HG02623 (cell line): ENCODE measurements around the gene MARCO.

ENCODE experiments used
- ATAC-seq: cut with Tn5 transposase; IDR thresholded peaks from one replicate; pipeline ENCODE4 v1.9.1; 2021; ENCODE audit warnings: moderate library complexity; ENCODE audit not compliant: unreplicated experiment

Gene MARCO

GRCh38 chr2:118942031-118942430, at the start of gene MARCO:
Gene MARCO, plus strand, starts transcription at chr2:118942194. Its CDS starts 107 bp downstream, at chr2:118942301.
- ATAC-seq: no peak

- ATAC-seq: no peak
These were observed 48.9 kb upstream of the MARCO start for GRCh38 chr2:118893100-118893499.

- no peak for ATAC-seq
These were observed 39.5 kb upstream of the MARCO start for GRCh38 chr2:118902266-118903028.

- no peak for ATAC-seq
These were observed 39.0 kb upstream of the MARCO start for GRCh38 chr2:118903029-118903351.

- ATAC-seq: no peak
These were observed 38.2 kb upstream of the MARCO start for GRCh38 chr2:118903551-118904479.

GRCh38 chr2:118905206-118905605, 36.8 kb upstream of the MARCO start:
- no peak for ATAC-seq

GRCh38 chr2:118906186-118906585, 35.8 kb upstream of the MARCO start:
- ATAC-seq: no peak

- no peak for ATAC-seq
These were observed 34.2 kb upstream of the MARCO start for GRCh38 chr2:118907759-118908158.

GRCh38 chr2:118909191-118909590, 32.8 kb upstream of the MARCO start:
- ATAC-seq: no peak

GRCh38 chr2:118911166-118911856, 30.7 kb upstream of the MARCO start:
- ATAC-seq: no peak

- no peak for ATAC-seq
These were observed 30.1 kb upstream of the MARCO start for GRCh38 chr2:118911936-118912335.

GRCh38 chr2:118913131-118913802, 28.7 kb upstream of the MARCO start:
- ATAC-seq: no peak

- no peak for ATAC-seq
These were observed 28.0 kb upstream of the MARCO start for GRCh38 chr2:118913803-118914645.

- no peak for ATAC-seq
These were observed 27.1 kb upstream of the MARCO start for GRCh38 chr2:118914721-118915453.

GRCh38 chr2:118918017-118918416, 24.0 kb upstream of the MARCO start:
- ATAC-seq: no peak

GRCh38 chr2:118921646-118922045, 20.3 kb upstream of the MARCO start:
- no peak for ATAC-seq

- no peak for ATAC-seq
These were observed 19.7 kb upstream of the MARCO start for GRCh38 chr2:118922254-118922653.

- ATAC-seq: no peak
These were observed 18.6 kb upstream of the MARCO start for GRCh38 chr2:118923371-118923770.

- no peak for ATAC-seq
These were observed 16.5 kb upstream of the MARCO start for GRCh38 chr2:118925476-118925875.
